Mucosa of rectum (tissue), 2 donors: Measurements from ENCODE around the gene DENND6A.
"Not testable (repeated sequence)": the region's sequence is repeated elsewhere in the genome, so short reads cannot be mapped to it uniquely, and the experiment has no call there.

Experiments used
- H3K27ac ChIP-seq, 2 donors: one replicate each; pipeline ENCODE4 v1.7.0; 2013; ENCODE audit warnings: inconsistent platforms in 2 of 2, low read depth in 2 of 2, low read length in 2 of 2
- H3K27me3 ChIP-seq, 2 donors: one replicate each; pipeline ENCODE4 v1.7.0; 2013; ENCODE audit warnings: low read length in 2 of 2; ENCODE audit not compliant: control insufficient read depth in 2 of 2, insufficient read depth in 2 of 2
- H3K36me3 ChIP-seq, 2 donors: one replicate each; pipeline ENCODE4 v1.7.0; 2013; ENCODE audit warnings: low read length in 2 of 2; ENCODE audit not compliant: control insufficient read depth in 2 of 2, insufficient read depth in 2 of 2
- H3K4me1 ChIP-seq, 2 donors: one replicate each; pipeline ENCODE4 v1.7.0; 2013; ENCODE audit warnings: low read length in 2 of 2, mild to moderate bottlenecking in 1 of 2; ENCODE audit not compliant: control insufficient read depth in 2 of 2, insufficient read depth in 2 of 2
- H3K4me3 ChIP-seq, 2 donors: one replicate each; pipeline ENCODE4 v1.7.0; 2013; ENCODE audit warnings: low read length in 2 of 2
- H3K9ac ChIP-seq, 2 donors: one replicate each; pipeline ENCODE4 v1.7.0; 2013; ENCODE audit warnings: low read length in 2 of 2, low read depth in 1 of 2, mild to moderate bottlenecking in 1 of 2
- H3K9me3 ChIP-seq, 2 donors: one replicate each; pipeline ENCODE4 v1.7.0; 2013; ENCODE audit warnings: low read length in 2 of 2; ENCODE audit not compliant: control insufficient read depth in 2 of 2
- donor health status: healthy.
- donor health status: Normal muscosa, but diverticular disease.

DENND6A gene

GRCh38 chr3:57611870-57612269 lies 81.0 kb downstream of the DENND6A start:
- H3K4me1 ChIP-seq, H3K27me3 ChIP-seq, H3K9ac ChIP-seq, H3K4me3 ChIP-seq, H3K27ac ChIP-seq, H3K36me3 ChIP-seq, H3K9me3 ChIP-seq: not testable (repeated sequence)

GRCh38 chr3:57605683-57606082 lies 87.2 kb downstream of the DENND6A start:
- Histone ChIP-seq H3K9me3 (no peaks in the 10 kb centered on the region), H3K27ac (no peak overlapping the region), H3K4me3 (no peak overlapping the region), H3K4me1 (no peaks in the 10 kb centered on the region), H3K36me3 (peaks cover 0 to 2% of the 10 kb centered on the region in 2 donors), H3K27me3 (no peaks in the 10 kb centered on the region), H3K9ac (no peak overlapping the region)

GRCh38 chr3:57604971-57605370 lies 87.9 kb downstream of the DENND6A start:
- H3K4me1 ChIP-seq: no peaks in the 10 kb centered on the region
- no peaks in the 10 kb centered on the region for H3K9me3 ChIP-seq
- H3K27me3 ChIP-seq: no peaks in the 10 kb centered on the region
- H3K36me3 ChIP-seq: peaks cover 0 to 2% of the 10 kb centered on the region in 2 donors
- H3K4me3 ChIP-seq: no peak overlapping the region
- no peak overlapping the region for H3K27ac ChIP-seq
- H3K9ac ChIP-seq: no peak overlapping the region

GRCh38 chr3:57600195-57600594 lies 92.7 kb downstream of the DENND6A start:
- H3K4me1 ChIP-seq: peaks cover 0 to 5% of the 10 kb centered on the region in 2 donors
- no peak overlapping the region for H3K9ac ChIP-seq
- H3K27me3 ChIP-seq: no peaks in the 10 kb centered on the region
- peaks cover 0 to 2% of the 10 kb centered on the region in 2 donors for H3K36me3 ChIP-seq
- no peak overlapping the region for H3K4me3 ChIP-seq
- no peak overlapping the region for H3K27ac ChIP-seq
- H3K9me3 ChIP-seq: no peaks in the 10 kb centered on the region

GRCh38 chr3:57598765-57599360 lies 94.0 kb downstream of the DENND6A start:
- no peaks in the 10 kb centered on the region for H3K9me3 ChIP-seq
- peak overlapping the region; percentile 98 for H3K4me3 ChIP-seq
- H3K27ac ChIP-seq: peak overlapping the region; percentile 96 to 99
- no peaks in the 10 kb centered on the region for H3K27me3 ChIP-seq
- peak overlapping the region; percentile 93 to 96 for H3K9ac ChIP-seq
- peaks cover 3 to 10% of the 10 kb centered on the region in 2 donors for H3K4me1 ChIP-seq
- H3K36me3 ChIP-seq: peaks cover 0 to 2% of the 10 kb centered on the region in 2 donors

GRCh38 chr3:57597127-57597923 lies 95.6 kb downstream of the DENND6A start, which contains the start of gene ARF4:
ARF4 (minus strand) TSS chr3:57597344; CDS start chr3:57597140, 204 bp downstream.
- Histone ChIP-seq H3K27me3 (no peaks in the 10 kb centered on the region), H3K9me3 (no peaks in the 10 kb centered on the region), H3K4me3 (peak within 1 kb of the TSS; percentile 98 to 100), H3K9ac (peak within 1 kb of the TSS; percentile 99 to 100), H3K27ac (peak within 1 kb of the TSS; percentile 99 to 100), H3K4me1 (peaks cover 3 to 20% of the 10 kb centered on the region in 2 donors), H3K36me3 (peaks cover 3 to 4% of the 10 kb centered on the region in 2 donors)

GRCh38 chr3:57596495-57597126 lies 96.3 kb downstream of the DENND6A start:
- H3K27ac ChIP-seq: peak overlapping the region; percentile 99 to 100
- H3K4me1 ChIP-seq: peaks cover 3 to 24% of the 10 kb centered on the region in 2 donors
- no peaks in the 10 kb centered on the region for H3K27me3 ChIP-seq

GRCh38 chr3:57594576-57594975 lies 98.3 kb downstream of the DENND6A start:
- H3K36me3 ChIP-seq: peaks cover 2 to 3% of the 10 kb centered on the region in 2 donors
- H3K9me3 ChIP-seq: no peaks in the 10 kb centered on the region
- H3K4me1 ChIP-seq: peaks cover 3 to 24% of the 10 kb centered on the region in 2 donors
- peak overlapping the region in 1 of 2 donors; percentile 99 for H3K9ac ChIP-seq
- no peaks in the 10 kb centered on the region for H3K27me3 ChIP-seq
- peak overlapping the region; percentile 98 to 100 for H3K4me3 ChIP-seq
- peak overlapping the region in 1 of 2 donors; percentile 99 for H3K27ac ChIP-seq

More at GRCh38 chr3:57596495-57597126, 96.3 kb downstream of the DENND6A start:
- H3K4me3 ChIP-seq: peak overlapping the region; percentile 98 to 100
- no peaks in the 10 kb centered on the region for H3K9me3 ChIP-seq
- H3K9ac ChIP-seq: peak overlapping the region; percentile 99 to 100
- peaks cover 3 to 5% of the 10 kb centered on the region in 2 donors for H3K36me3 ChIP-seq

- Histone ChIP-seq H3K27ac (no peak overlapping the region), H3K27me3 (no peaks in the 10 kb centered on the region), H3K4me1 (peaks cover 3 to 23% of the 10 kb centered on the region in 2 donors), H3K4me3 (peak overlapping the region in 1 of 2 donors; percentile 29), H3K9ac (no peak overlapping the region), H3K9me3 (no peaks in the 10 kb centered on the region), H3K36me3 (peaks cover 3% of the 10 kb centered on the region in 2 donors)
These were observed 98.7 kb downstream of the DENND6A start for GRCh38 chr3:57594144-57594543.

- Histone ChIP-seq H3K4me1 (peaks cover 3 to 24% of the 10 kb centered on the region in 2 donors), H3K27me3 (no peaks in the 10 kb centered on the region), H3K27ac (no peak overlapping the region), H3K9ac (no peak overlapping the region), H3K36me3 (peaks cover 3 to 5% of the 10 kb centered on the region in 2 donors), H3K9me3 (no peaks in the 10 kb centered on the region), H3K4me3 (no peak overlapping the region)
These were observed 100.6 kb downstream of the DENND6A start for GRCh38 chr3:57592306-57592705.
